BLaER1 (cell line): ENCODE data around the gene MYO1B.

Experiments used
- H3K27ac ChIP-seq: shearing (Covaris generic); formaldehyde crosslinking; 2 replicates; pipeline ENCODE4 v1.8.1; 2022
- H3K27me3 ChIP-seq: shearing (Covaris generic); formaldehyde crosslinking; 2 replicates; pipeline ENCODE4 v1.8.1; 2022
- H3K36me3 ChIP-seq: shearing (Covaris generic); formaldehyde crosslinking; 2 replicates; pipeline ENCODE4 v1.8.1; 2022
- H3K4me1 ChIP-seq: shearing (Covaris generic); formaldehyde crosslinking; 2 replicates; pipeline ENCODE4 v1.8.1; 2022
- H3K4me2 ChIP-seq: shearing (Covaris generic); formaldehyde crosslinking; 2 replicates; pipeline ENCODE4 v1.8.1; 2022
- H3K4me3 ChIP-seq: shearing (Covaris generic); formaldehyde crosslinking; 2 replicates; pipeline ENCODE4 v1.8.1; 2022
- H3K9ac ChIP-seq: shearing (Covaris generic); formaldehyde crosslinking; 2 replicates; pipeline ENCODE4 v1.8.1; 2022
- H3K9me3 ChIP-seq: shearing (Covaris generic); formaldehyde crosslinking; 2 replicates; pipeline ENCODE4 v1.8.1; 2022
- H4K20me1 ChIP-seq: shearing (Covaris generic); formaldehyde crosslinking; 2 replicates; pipeline ENCODE4 v1.8.1; 2022
- Cebpa-rat ChIP-seq: shearing (Covaris generic); IDR thresholded peaks from 2 replicates; pipeline ENCODE4 v1.8.1; 2022

Gene MYO1B

DNA sequence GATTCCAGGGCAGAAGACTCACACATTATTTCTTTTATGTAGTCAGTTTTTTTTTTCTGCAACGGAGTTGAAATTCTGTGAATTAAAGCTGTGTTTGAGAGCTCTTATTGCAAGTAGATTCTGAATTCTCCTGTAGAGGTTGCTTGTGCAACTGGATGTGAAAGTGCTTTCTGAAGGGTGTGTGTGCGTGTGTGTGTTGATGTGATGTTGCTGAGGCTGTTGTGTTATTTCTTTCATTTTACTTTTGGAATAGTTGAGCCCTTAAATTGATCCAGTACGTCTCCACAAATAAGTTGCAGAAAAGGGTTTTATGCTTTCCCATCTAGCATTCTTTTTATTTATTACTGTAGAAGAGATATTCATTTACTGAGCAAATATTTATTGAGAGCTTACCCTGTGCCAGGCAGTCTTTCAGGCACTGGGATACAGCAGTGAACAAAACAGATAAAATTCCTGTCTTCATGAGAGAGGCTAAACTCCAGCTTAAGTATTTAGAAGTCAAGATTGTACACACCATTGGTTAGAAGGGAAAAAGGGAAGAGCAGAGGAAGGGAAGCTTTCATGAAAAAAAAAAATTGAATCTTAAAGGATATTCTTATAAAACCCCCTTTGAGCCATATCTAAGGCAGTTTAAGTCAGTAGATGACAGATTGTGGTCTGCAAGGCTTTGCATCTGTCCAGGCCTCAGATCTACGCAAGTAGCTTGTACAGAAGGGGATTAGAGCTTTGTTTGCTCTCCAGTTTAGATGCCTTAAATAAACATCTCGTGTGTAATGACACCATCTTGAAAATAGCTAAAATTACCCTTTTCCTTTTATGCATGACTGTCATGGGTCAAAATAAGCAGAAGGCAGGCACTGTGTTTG is 58.2 kb downstream of the MYO1B start:
- no peak overlapping the region for H3K27ac ChIP-seq
- H4K20me1 ChIP-seq, result 0 out of 2 replicates have a peak, but pooled peaks cover 13% of the 10 kb centered on the region
- no peaks in the 10 kb centered on the region for H3K9me3 ChIP-seq
- no peak overlapping the region for H3K9ac ChIP-seq
- H3K4me1 ChIP-seq, result no peaks in the 10 kb centered on the region
- no peak for TF ChIP-seq Cebpa-rat
- no peak overlapping the region for H3K4me3 ChIP-seq
- H3K4me2 ChIP-seq, result no peak overlapping the region
- peaks cover 16% of the 10 kb centered on the region for H3K36me3 ChIP-seq
- no peaks in the 10 kb centered on the region for H3K27me3 ChIP-seq

DNA sequence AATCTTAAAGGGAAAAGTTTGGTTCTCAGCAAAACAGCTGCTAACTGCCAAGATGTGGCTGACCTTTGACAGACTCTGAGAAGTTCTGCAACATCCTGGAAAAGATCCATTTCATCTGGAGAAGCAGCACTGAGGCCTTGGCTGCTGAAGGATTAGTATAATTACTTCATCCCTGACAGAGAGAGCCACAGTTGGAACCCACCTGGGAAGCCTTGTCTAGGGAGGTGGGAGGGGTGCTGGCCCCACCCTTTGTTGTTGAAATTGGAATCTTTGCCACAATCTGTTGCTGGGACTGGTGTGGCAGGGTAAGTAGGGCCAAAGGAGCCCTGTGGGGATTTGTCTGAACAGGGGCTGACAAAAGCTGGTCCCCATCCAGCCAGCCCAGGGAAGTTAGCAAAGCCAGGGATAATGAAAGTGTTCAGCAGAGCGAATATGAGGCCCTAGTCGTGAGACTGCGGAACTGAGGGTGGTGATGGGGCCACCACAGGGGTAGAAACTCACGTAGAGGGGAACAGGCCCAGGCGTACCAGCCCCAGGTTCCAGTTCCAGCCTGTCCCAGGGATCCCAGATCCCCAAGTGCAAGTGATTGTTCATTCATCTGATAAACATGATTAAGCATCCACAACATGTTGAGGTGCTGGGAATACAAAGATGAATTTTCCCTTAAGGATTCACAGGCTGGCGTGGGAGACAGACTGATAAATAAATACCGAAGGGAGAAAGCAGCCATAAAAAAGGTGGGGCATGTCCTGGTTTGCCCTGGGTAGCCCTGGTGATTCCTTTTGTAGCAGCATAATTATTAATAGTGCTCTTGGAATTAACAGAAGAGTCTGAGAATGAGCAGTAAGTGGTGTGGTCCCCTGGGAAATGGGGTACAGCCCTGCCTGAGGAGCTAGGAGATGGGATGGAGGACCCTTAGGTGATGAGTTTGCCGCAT is 60.0 kb downstream of the MYO1B start:
- Histone ChIP-seq H3K36me3 (peaks cover 16% of the 10 kb centered on the region), H3K4me2 (no peak overlapping the region), H3K27ac (no peak overlapping the region), H3K4me1 (no peaks in the 10 kb centered on the region), H3K9ac (no peak overlapping the region), H3K27me3 (no peaks in the 10 kb centered on the region), H4K20me1 (peaks cover 24% of the 10 kb centered on the region; the same call in 1 of the 2 replicates), H3K9me3 (no peaks in the 10 kb centered on the region), H3K4me3 (no peak overlapping the region)
- no peak for TF ChIP-seq Cebpa-rat

DNA sequence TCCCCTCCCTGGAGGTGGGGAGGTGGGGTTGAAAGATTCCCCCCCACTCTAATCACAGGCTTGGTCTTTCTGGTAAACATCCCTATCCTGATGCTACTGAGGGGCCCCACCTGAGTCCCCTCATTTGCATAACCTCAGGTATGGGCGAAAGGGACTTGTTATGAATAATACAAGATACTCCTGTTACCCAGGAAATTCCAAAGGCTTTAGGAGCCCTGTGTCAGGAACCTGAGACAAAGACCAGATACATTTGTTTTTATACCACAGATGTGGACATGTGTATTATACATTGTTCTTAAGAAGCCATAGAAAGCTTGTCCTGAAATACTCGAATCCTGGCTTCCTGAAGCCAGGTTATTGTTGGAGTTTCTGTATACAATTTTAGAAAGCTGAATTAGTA is 62.8 kb downstream of the MYO1B start:
- Histone ChIP-seq H3K4me3 (no peak overlapping the region), H3K4me2 (no peak overlapping the region), H3K4me1 (no peaks in the 10 kb centered on the region), H3K27me3 (no peaks in the 10 kb centered on the region), H3K9me3 (no peaks in the 10 kb centered on the region), H3K36me3 (peaks cover 10% of the 10 kb centered on the region), H3K27ac (no peak overlapping the region), H3K9ac (no peak overlapping the region), H4K20me1 (peaks cover 11% of the 10 kb centered on the region; the same call in 1 of the 2 replicates)
- no peak for TF ChIP-seq Cebpa-rat

DNA sequence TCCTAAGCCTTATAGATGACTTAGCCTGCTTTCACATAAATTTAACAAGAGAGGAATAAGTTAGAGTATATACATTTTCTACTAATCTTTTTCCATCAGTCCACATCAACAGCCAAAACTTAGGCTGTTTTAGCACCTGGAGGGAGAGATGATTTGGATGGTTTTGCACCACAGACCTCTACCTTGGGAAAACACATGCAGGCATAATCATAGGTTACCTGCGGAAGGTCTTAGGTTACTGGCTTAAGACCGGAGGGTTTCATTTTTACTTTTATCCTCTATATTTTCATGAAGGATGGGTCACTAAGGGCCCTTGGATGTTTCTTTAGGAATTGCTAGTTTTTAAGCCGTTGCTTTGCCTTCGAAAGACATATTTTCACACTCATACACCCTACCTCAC is 66.0 kb downstream of the MYO1B start:
- Histone ChIP-seq H3K9ac (no peak overlapping the region), H3K27me3 (no peaks in the 10 kb centered on the region), H3K9me3 (no peaks in the 10 kb centered on the region), H3K4me1 (peaks cover 16% of the 10 kb centered on the region), H3K36me3 (no peaks in the 10 kb centered on the region), H3K27ac (no peak overlapping the region), H3K4me2 (no peak overlapping the region), H4K20me1 (peaks cover 12% of the 10 kb centered on the region; the same call in 1 of the 2 replicates), H3K4me3 (no peak overlapping the region)
- TF ChIP-seq Cebpa-rat, result no peak

DNA sequence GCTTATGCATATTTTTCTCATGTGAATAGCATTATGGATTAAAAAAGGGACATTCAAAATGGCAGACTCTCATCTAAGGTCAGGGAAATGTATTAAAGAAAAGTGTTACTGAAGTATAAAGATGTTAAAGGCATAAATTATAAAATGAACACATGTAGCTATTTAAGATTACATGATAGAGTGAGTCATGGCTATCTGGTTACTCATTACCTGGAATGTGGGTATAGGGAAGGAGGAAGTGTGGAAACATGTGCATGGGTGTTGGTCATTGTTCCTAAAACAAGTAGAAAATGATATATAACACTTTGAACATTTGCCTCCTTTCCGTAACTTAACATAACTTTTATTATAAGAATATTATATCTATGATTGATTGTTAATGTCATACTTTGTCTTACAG is 66.4 kb downstream of the MYO1B start:
- Histone ChIP-seq H3K4me1 (peaks cover 16% of the 10 kb centered on the region), H3K9me3 (no peaks in the 10 kb centered on the region), H3K27ac (no peak overlapping the region), H3K4me3 (no peak overlapping the region), H3K9ac (no peak overlapping the region), H4K20me1 (peaks cover 17% of the 10 kb centered on the region; the same call in 1 of the 2 replicates), H3K4me2 (no peak overlapping the region), H3K27me3 (no peaks in the 10 kb centered on the region), H3K36me3 (no peaks in the 10 kb centered on the region)
- TF ChIP-seq Cebpa-rat, result no peak

DNA sequence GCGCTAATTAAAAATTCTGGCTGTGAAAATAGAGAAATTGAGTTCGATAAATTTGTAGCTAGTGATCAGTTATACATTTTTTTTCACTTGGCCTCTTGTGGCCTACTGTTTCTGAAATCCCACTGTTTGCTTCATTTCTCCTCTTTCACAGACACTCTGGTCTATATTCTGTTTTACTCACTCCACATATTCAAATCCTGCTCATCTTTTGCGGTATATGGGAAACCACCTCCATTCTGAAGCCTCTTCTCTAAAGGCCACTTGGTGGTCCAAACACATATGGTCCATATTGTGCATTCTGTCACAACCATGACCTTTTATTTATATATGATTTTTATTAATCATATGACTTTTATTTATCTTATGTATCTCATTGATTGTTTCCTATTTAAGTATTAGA is 67.0 kb downstream of the MYO1B start:
- TF ChIP-seq Cebpa-rat, result no peak
- Histone ChIP-seq H3K27ac (no peak overlapping the region), H3K4me1 (peaks cover 16% of the 10 kb centered on the region)

DNA sequence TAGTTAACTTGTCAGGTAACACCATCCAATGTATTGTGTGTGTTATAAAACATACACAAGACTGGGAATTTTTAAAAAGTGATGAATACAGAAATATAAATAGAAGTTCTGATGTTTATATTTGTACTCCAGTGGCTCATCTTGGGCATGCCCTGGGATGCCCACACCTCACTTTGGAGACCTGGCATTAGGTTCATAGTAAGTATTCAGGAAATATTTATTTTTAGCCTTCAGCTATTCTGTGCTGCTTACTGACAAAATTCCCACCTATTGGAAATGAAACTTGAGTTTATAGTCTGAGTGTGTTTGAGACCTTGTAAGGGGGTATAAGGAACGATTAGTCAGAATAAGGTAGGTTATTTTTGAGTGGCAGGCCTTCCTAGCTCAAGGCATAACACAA is 67.5 kb downstream of the MYO1B start:
- Histone ChIP-seq H3K4me2 (no peak overlapping the region), H3K27ac (no peak overlapping the region), H3K36me3 (no peaks in the 10 kb centered on the region), H4K20me1 (peaks cover 26% of the 10 kb centered on the region; the same call in 1 of the 2 replicates), H3K4me3 (no peak overlapping the region), H3K4me1 (peaks cover 16% of the 10 kb centered on the region), H3K27me3 (no peaks in the 10 kb centered on the region), H3K9ac (no peak overlapping the region), H3K9me3 (no peaks in the 10 kb centered on the region)
- no peak for TF ChIP-seq Cebpa-rat

More for the DNA sequence above, 67.0 kb downstream of the MYO1B start:
- Histone ChIP-seq H3K4me2 (no peak overlapping the region), H3K36me3 (no peaks in the 10 kb centered on the region), H3K27me3 (no peaks in the 10 kb centered on the region), H3K9ac (no peak overlapping the region), H3K4me3 (no peak overlapping the region), H4K20me1 (peaks cover 21% of the 10 kb centered on the region; the same call in 1 of the 2 replicates), H3K9me3 (no peaks in the 10 kb centered on the region)

DNA sequence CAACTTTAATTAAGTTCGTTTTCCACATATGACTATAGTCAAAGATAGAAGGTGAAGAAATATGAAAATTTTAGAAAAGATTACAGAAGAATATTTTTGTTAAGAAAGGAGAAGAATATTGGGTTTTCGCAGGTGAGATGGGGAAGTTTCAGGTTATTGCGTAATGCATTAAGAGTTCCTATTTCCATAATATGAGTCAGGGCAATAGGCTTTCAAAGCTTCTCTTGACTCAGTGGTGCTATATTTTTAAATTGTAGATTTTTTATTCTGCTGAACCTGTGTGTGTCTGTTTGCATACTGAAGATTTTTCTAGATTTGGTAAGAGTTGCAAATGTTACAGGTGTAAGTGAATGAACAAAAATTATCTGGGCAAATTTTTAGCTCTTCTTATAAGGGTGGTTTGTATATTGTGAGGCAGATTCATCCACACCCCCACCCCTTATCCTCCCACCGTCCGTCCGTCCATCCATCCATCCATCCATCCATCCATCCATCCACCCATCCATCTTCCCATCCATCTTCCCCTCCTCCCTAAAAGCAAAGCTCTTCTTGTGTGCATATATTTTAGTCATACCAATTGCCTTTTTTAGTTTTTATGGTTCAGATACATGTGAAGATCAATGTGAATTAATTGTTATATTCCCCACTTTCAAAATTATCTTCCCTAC is 69.6 kb downstream of the MYO1B start:
- H3K27ac ChIP-seq, result no peak overlapping the region
- TF ChIP-seq Cebpa-rat, result peak; percentile 84; the same call in 1 of the 2 replicates
- no peaks in the 10 kb centered on the region for H3K27me3 ChIP-seq
- H3K4me1 ChIP-seq, result peaks cover 23% of the 10 kb centered on the region
- no peak overlapping the region for H3K4me3 ChIP-seq
- H3K4me2 ChIP-seq, result peak overlapping the region; percentile 47
- H3K9ac ChIP-seq, result no peak overlapping the region
- no peaks in the 10 kb centered on the region for H3K36me3 ChIP-seq
- H4K20me1 ChIP-seq, result peaks cover 36% of the 10 kb centered on the region
- no peaks in the 10 kb centered on the region for H3K9me3 ChIP-seq

DNA sequence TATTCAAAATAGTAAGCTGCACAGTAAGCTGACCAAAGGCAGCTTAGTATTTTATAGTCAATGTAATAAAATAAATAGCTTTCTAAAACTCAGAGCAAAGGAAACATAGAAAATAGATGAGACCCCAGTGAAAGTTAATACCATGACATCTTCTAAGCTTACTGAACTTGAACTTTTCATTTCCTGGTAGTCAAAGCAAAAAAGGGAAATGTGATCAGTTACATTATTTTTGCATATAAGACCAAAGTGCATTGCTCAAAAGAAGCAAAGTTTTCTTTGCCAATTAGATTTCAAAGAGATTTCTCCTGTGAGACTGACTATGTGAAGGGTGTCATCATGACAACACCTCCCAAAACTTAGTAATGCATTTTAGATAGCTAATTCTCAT is 70.2 kb downstream of the MYO1B start:
- Histone ChIP-seq H3K36me3 (no peaks in the 10 kb centered on the region), H3K4me1 (peaks cover 29% of the 10 kb centered on the region), H3K9ac (no peak overlapping the region), H3K4me2 (peak overlapping the region; percentile 47), H3K4me3 (no peak overlapping the region), H3K27ac (no peak overlapping the region), H3K27me3 (no peaks in the 10 kb centered on the region), H4K20me1 (peaks cover 38% of the 10 kb centered on the region), H3K9me3 (no peaks in the 10 kb centered on the region)
- TF ChIP-seq Cebpa-rat, result no peak
